A549 (cell line): ENCODE data around the gene LOXL1. TPM values are rescaled to one million over a fixed set of nuclear protein-coding genes. Genes with fewer than 3 reads are reported as not detected.
"Not testable (repeated sequence)": the region's sequence is repeated elsewhere in the genome, so short reads cannot be mapped to it uniquely, and the experiment has no call there.

Source experiments
- ATAC-seq, 2 experiments: fragments of 200-7000 bp in 1 of 2; fragments of >200 bp in 1 of 2; cut with Nextera tagmentation in 1 of 2; cut with Tn5 transposase in 1 of 2; 3 replicates each; pipeline versions ENCODE4 v1.8.0 to v1.9.1; 2018 to 2020; ENCODE audit warnings: mild to moderate bottlenecking in 1 of 2, moderate library complexity in 1 of 2
- CTCF ChIA-PET: fragments of 300-600 bp; sonication (Branson Sonifier 250); formaldehyde crosslinking; extraction: SDS; loops from one replicate; lab custom pipeline; 2021; ENCODE audit warnings: antibody characterized with exemption, inconsistent platforms; lab: Yijun Ruan, JAX
- POLR2A ChIA-PET: fragments of 350-600 bp; formaldehyde crosslinking; extraction: SDS; loops from one replicate; lab custom pipeline; 2021; ENCODE audit warnings: antibody characterized with exemption, inconsistent platforms; lab: Yijun Ruan, JAX
- DNase-seq, 2 experiments: peaks; one replicate each; pipeline versions ENCODE4 v3.0.0 to v3.0.0-alpha.2; 2011 to 2016; ENCODE audit warnings: low read depth in 1 of 2, low spot score in 1 of 2
- FAIRE-seq: peaks from 2 replicates; lab custom pipeline; 2011; peaks lifted over from hg19 to GRCh38; lab: Jason Lieb, UNC
- H3K27ac ChIP-seq, 2 experiments: fragments of >200 bp; sonication (Bioruptor Twin); formaldehyde crosslinking; 3 replicates each; pipeline ENCODE4 v1.5.1; 2016 to 2017
- H3K4me1 ChIP-seq: fragments of >200 bp; sonication (Bioruptor Twin); formaldehyde crosslinking; 3 replicates; pipeline ENCODE4 v1.6.1; 2016
- H3K4me2 ChIP-seq: fragments of >200 bp; sonication (Bioruptor Twin); formaldehyde crosslinking; 3 replicates; pipeline ENCODE4 v1.6.1; 2016
- H3K4me3 ChIP-seq: fragments of >200 bp; sonication (Bioruptor Twin); formaldehyde crosslinking; 3 replicates; pipeline ENCODE4 v1.5.1; 2016
- H3K9me3 ChIP-seq: fragments of >200 bp; sonication (Bioruptor Twin); formaldehyde crosslinking; 3 replicates; pipeline ENCODE4 v1.6.1; 2016
- BCL3 ChIP-seq: fragments of >200 bp; sonication (Bioruptor Twin); formaldehyde crosslinking; IDR thresholded peaks from 3 replicates; pipeline ENCODE4 v1.6.1; 2016
- CTCF ChIP-seq: fragments of >200 bp; sonication (Bioruptor Twin); formaldehyde crosslinking; IDR thresholded peaks from 3 replicates; pipeline ENCODE4 v1.5.1; 2016
- E2F6 ChIP-seq: IDR thresholded peaks from 2 replicates; pipeline ENCODE4 v1.6.1; 2012; ENCODE audit warnings: low read depth, borderline replicate concordance
- EP300 ChIP-seq, 2 experiments: fragments of >200 bp; sonication (Bioruptor Twin); formaldehyde crosslinking; IDR thresholded peaks; 2 replicates in 1 of 2; 3 replicates in 1 of 2; pipeline ENCODE4 v1.6.1; 2016 to 2017
- MAFK ChIP-seq: fragments of 450-650 bp; IDR thresholded peaks from 2 replicates; pipeline ENCODE4 v1.6.1; 2014; ENCODE audit not compliant: partially characterized antibody
- MAZ ChIP-seq: fragments of 150-350 bp; IDR thresholded peaks from 2 replicates; pipeline ENCODE4 v1.6.1; 2014; ENCODE audit warnings: antibody characterized with exemption, low read depth, low read length, borderline replicate concordance
- MYC ChIP-seq: IDR thresholded peaks from 2 replicates; pipeline ENCODE4 v1.6.1; 2012; ENCODE audit warnings: mild to moderate bottlenecking, inconsistent platforms, low read length, improper control_type of control experiment, borderline replicate concordance
- RAD21 ChIP-seq, 2 experiments: fragments of >200 bp in 1 of 2; sonication (Bioruptor Twin) in 1 of 2; formaldehyde crosslinking in 1 of 2; IDR thresholded peaks in 1 of 2; conservative IDR thresholded peaks in 1 of 2; 2 replicates in 1 of 2; 3 replicates in 1 of 2; pipeline ENCODE4 v1.6.1; 2012 to 2018; ENCODE audit warnings: inconsistent platforms in 1 of 2
- SMC3 ChIP-seq: fragments of >200 bp; sonication (Bioruptor Twin); formaldehyde crosslinking; IDR thresholded peaks from 3 replicates; pipeline ENCODE4 v1.6.1; 2018; ENCODE audit warnings: inconsistent platforms
- SREBF2 ChIP-seq: fragments of 450-650 bp; IDR thresholded peaks from 2 replicates; pipeline ENCODE4 v1.6.1; 2014; ENCODE audit warnings: mild to moderate bottlenecking, moderate library complexity
- ZFP36 ChIP-seq: fragments of 450-650 bp; IDR thresholded peaks from 2 replicates; pipeline ENCODE4 v1.6.1; 2014; ENCODE audit warnings: borderline replicate concordance; ENCODE audit not compliant: partially characterized antibody
- WGBS: methylation state at CpG from one replicate; pipeline ENCODE4 v1.1.6; 2017; ENCODE audit errors: missing lambda C conversion rate; 5-methylcytosine and 5-hydroxymethylcytosine counted together
- polyA plus RNA-seq, 4 experiments: library from polyadenylated mRNA; depleted of rRNA in 3 of 4; stranded (reverse); fragments of >200 nt; fragmentation: RNase III in 1 of 4; extraction: RNeasy Plus Mini Kit Qiagen cat#74134 plus additional on column Dnase treatment in 1 of 4; gene quantifications; 2 replicates in 3 of 4; 3 replicates in 1 of 4; pipeline ENCODE4 v1.2.3, GENCODE V29; 2011 to 2017

The LOXL1 gene
- polyA plus RNA-seq, 2 of the 4 experiments (the other 2 are of a cell fraction): 0.62 to 0.65 TPM

- TF ChIP-seq RAD21 (conservative IDR thresholded peaks at IDR 0.05 in 1 of 2, IDR thresholded peaks at IDR 0.05 in 1 of 2) (peak; percentile 88 to 89), MAZ (no peak), MAFK (no peak), E2F6 (no peak), SREBF2 (no peak), SMC3 (peak; percentile 67)
Measured at GRCh38 chr15:73972984-73973682, 46.9 kb downstream of the LOXL1 start (continued).

- H3K4me3 ChIP-seq, H3K9me3 ChIP-seq, H3K4me2 ChIP-seq, H3K27ac ChIP-seq, ATAC-seq, FAIRE-seq, H3K4me1 ChIP-seq, POLR2A ChIA-PET, DNase-seq: not testable (repeated sequence)
- CTCF ChIA-PET: interaction anchor here (0.8 to 14.5 kb wide), 18 partner anchors 10 to 352 kb away, joined by 3 to 237 read pairs (median 8); partner anchors contain the start of genes PML and STOML1
- WGBS: 96% methylated on average over 8 of the region's 39 CpGs
Measured at GRCh38 chr15:73973683-73974200, 47.5 kb downstream of the LOXL1 start.

- 52% methylated on average over 18 of the region's 18 CpGs for WGBS
- ATAC-seq, H3K4me2 ChIP-seq, FAIRE-seq, H3K9me3 ChIP-seq, H3K27ac ChIP-seq, DNase-seq, H3K4me1 ChIP-seq, H3K4me3 ChIP-seq: not testable (repeated sequence)
- POLR2A ChIA-PET: interaction anchor here (0.6 kb wide), 1 partner anchor 31 kb away, joined by 3 read pairs; no protein-coding TSS in a partner anchor
- CTCF ChIA-PET: interaction anchor here (0.9 to 14.5 kb wide), 10 partner anchors 9 to 332 kb away, joined by 3 to 237 read pairs (median 19); partner anchors contain the start of genes PML and STOML1
Measured at GRCh38 chr15:73975440-73976125, 49.3 kb downstream of the LOXL1 start.

GRCh38 chr15:73978896-73979295 is 52.6 kb downstream of the LOXL1 start:
- FAIRE-seq: no peak
- POLR2A ChIA-PET: no interaction called here

More at GRCh38 chr15:73978896-73979295, 52.6 kb downstream of the LOXL1 start:
- ATAC-seq: no peak
- Histone ChIP-seq H3K4me3 (no peak overlapping the region), H3K4me1 (peaks cover 14% of the 10 kb centered on the region), H3K4me2 (no peak overlapping the region), H3K9me3 (no peaks in the 10 kb centered on the region), H3K27ac (no peak overlapping the region)
- CTCF ChIA-PET: interaction anchor here (1.2 to 1.9 kb wide), 5 partner anchors 10 to 343 kb away, joined by 3 to 6 read pairs (median 4); no protein-coding TSS in a partner anchor
- WGBS: 89% methylated on average over 3 of the region's 3 CpGs
- TF ChIP-seq MAFK: no peak
- no peak for TF ChIP-seq CTCF
- no peak for TF ChIP-seq MYC
- no peak for TF ChIP-seq BCL3
- TF ChIP-seq ZFP36: no peak
- no peak for TF ChIP-seq EP300 (IDR thresholded peaks at IDR 0.05)
- DNase-seq: no peak
